ENCODE measurements around the gene RNF220.

GRCh38 chr1:44485934-44486460 is 80.9 kb downstream of the RNF220 start:
- TF ChIP-seq EZH2 (IDR thresholded peaks at IDR 0.05; ENCODE audit: borderline replicate concordance), result no peak
- no peak for TF ChIP-seq CTCF (IDR thresholded peaks at IDR 0.05; ENCODE audit: poor library complexity)
